ENCODE results near the gene ANXA4.

DNA sequence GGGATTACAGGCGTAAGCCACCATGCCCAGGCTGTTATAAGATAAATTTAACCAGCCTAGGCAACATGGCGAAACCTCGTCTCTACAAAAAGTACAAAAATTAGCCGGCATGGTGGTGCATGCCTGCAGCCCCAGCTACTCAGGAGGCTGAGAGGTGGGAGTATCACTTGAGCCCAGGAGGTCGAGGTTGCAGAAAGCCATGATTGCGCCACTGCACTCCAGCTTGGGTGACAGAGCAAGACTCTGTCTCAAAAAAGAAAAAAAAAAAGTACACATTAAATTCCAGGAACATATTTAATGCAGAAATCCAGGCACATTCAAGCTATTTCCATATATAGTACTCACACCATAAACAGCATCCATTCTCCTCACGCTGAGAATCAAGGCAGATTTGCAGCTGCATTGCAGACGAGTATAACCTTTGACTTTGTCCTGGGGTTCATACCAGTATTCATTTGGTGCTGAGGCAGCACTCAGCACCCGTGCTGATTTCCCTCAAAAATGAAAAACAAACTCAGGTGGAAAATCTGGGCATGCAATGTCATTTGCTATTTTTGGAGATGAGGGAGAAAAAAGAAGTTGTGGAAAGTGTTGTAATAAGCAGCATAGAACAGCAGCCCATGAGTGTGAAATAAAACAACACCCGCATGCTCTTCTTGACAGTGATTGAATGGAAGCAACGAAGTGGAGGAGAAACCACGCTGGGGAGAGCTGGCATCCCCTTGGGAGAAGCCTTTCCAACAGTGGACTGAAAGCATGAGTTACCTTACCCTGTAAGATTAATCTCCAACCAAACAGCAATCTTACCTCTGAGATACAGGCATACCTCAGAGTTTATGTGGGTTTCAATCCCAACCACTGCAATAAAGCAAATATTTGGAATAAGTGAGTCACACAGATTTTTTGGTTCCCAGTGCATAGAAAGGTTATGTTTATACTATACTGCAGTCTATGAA lies 46.8 kb upstream of the ANXA4 start:
- TF ChIP-seq, protein P1, sequence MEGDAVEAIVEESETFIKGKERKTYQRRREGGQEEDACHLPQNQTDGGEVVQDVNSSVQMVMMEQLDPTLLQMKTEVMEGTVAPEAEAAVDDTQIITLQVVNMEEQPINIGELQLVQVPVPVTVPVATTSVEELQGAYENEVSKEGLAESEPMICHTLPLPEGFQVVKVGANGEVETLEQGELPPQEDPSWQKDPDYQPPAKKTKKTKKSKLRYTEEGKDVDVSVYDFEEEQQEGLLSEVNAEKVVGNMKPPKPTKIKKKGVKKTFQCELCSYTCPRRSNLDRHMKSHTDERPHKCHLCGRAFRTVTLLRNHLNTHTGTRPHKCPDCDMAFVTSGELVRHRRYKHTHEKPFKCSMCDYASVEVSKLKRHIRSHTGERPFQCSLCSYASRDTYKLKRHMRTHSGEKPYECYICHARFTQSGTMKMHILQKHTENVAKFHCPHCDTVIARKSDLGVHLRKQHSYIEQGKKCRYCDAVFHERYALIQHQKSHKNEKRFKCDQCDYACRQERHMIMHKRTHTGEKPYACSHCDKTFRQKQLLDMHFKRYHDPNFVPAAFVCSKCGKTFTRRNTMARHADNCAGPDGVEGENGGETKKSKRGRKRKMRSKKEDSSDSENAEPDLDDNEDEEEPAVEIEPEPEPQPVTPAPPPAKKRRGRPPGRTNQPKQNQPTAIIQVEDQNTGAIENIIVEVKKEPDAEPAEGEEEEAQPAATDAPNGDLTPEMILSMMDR (IDR thresholded peaks at IDR 0.05; ENCODE audit: insufficient read depth, low read length) = no peak
- TF ChIP-seq, protein P2, sequence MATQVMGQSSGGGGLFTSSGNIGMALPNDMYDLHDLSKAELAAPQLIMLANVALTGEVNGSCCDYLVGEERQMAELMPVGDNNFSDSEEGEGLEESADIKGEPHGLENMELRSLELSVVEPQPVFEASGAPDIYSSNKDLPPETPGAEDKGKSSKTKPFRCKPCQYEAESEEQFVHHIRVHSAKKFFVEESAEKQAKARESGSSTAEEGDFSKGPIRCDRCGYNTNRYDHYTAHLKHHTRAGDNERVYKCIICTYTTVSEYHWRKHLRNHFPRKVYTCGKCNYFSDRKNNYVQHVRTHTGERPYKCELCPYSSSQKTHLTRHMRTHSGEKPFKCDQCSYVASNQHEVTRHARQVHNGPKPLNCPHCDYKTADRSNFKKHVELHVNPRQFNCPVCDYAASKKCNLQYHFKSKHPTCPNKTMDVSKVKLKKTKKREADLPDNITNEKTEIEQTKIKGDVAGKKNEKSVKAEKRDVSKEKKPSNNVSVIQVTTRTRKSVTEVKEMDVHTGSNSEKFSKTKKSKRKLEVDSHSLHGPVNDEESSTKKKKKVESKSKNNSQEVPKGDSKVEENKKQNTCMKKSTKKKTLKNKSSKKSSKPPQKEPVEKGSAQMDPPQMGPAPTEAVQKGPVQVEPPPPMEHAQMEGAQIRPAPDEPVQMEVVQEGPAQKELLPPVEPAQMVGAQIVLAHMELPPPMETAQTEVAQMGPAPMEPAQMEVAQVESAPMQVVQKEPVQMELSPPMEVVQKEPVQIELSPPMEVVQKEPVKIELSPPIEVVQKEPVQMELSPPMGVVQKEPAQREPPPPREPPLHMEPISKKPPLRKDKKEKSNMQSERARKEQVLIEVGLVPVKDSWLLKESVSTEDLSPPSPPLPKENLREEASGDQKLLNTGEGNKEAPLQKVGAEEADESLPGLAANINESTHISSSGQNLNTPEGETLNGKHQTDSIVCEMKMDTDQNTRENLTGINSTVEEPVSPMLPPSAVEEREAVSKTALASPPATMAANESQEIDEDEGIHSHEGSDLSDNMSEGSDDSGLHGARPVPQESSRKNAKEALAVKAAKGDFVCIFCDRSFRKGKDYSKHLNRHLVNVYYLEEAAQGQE (IDR thresholded peaks at IDR 0.05; ENCODE audit: insufficient replicate concordance, low read depth) = no peak
- TF ChIP-seq SPI1 (IDR thresholded peaks at IDR 0.05; ENCODE audit: borderline replicate concordance, low read depth) (no peak), POLR2AphosphoS5 (IDR thresholded peaks at IDR 0.05; ENCODE audit: low read depth) (no peak), GABPA (IDR thresholded peaks at IDR 0.05; ENCODE audit: low read depth) (no peak)
